Uterus (tissue), 4 donors: Measurements from ENCODE around the gene C4orf46. TPM values are rescaled to one million over a fixed set of nuclear protein-coding genes. Genes with fewer than 3 reads are reported as not detected.

Experiments used
- DNase-seq, 2 donors: peaks; one replicate each; pipeline ENCODE4 v3.0.0-alpha.2; 2019 to 2020
- H3K27ac ChIP-seq, 2 donors: fragments of 200-600 bp; sonication (generic); 1 replicate in 1 of 2; 2 replicates in 1 of 2; pipeline ENCODE4 v1.5.1; 2016 to 2018
- H3K27me3 ChIP-seq, 2 donors: fragments of 200-600 bp; sonication (generic); one replicate each; pipeline ENCODE4 v1.5.1; 2018 to 2019; ENCODE audit warnings: control low read depth in 1 of 2
- H3K36me3 ChIP-seq, 2 donors: fragments of 200-600 bp; sonication (generic); one replicate each; pipeline ENCODE4 v1.5.1; 2019; ENCODE audit warnings: control low read depth in 1 of 2
- H3K4me1 ChIP-seq, 2 donors: fragments of 200-600 bp; sonication (generic); one replicate each; pipeline ENCODE4 v1.5.1; 2018 to 2019; ENCODE audit warnings: control low read depth in 1 of 2
- H3K4me3 ChIP-seq, 2 donors: fragments of 200-600 bp; sonication (generic); 1 replicate in 1 of 2; 2 replicates in 1 of 2; pipeline ENCODE4 v1.5.1; 2018 to 2019; ENCODE audit warnings: mild to moderate bottlenecking in 1 of 2
- H3K9me3 ChIP-seq, 2 donors: fragments of 200-600 bp; sonication (generic); one replicate each; pipeline ENCODE4 v1.5.1; 2019; ENCODE audit warnings: control low read depth in 1 of 2
- CTCF ChIP-seq, 4 experiments: fragments of 200-600 bp in 2 of 4; fragments of 450-650 bp in 2 of 4; sonication (generic) in 2 of 4; IDR thresholded peaks; one replicate each; pipeline ENCODE4 v1.5.1; 2016 to 2019; ENCODE audit warnings: antibody characterized with exemption in 4 of 4, mild to moderate bottlenecking in 2 of 4, moderate library complexity in 1 of 4
- POLR2A ChIP-seq, 2 donors: fragments of 450-650 bp; IDR thresholded peaks; one replicate each; pipeline ENCODE4 v1.6.1; 2016; ENCODE audit warnings: antibody characterized with exemption in 2 of 2, mild to moderate bottlenecking in 1 of 2, moderate library complexity in 1 of 2
- intact Hi-C: fragments of 100-400 bp; cut with DNase I; formaldehyde crosslinking; loops from one replicate; pipeline ENCODE4 v1.15.1; 2023; ENCODE audit warnings: low total_unique reads
- total RNA-seq, 4 donors: library from RNA; depleted of rRNA in 3 of 4; stranded (reverse); fragments of >200 nt in 3 of 4; gene quantifications; one replicate each; pipeline versions ENCODE4 v1.1.0 to v1.2.4, GENCODE V29; 2014 to 2023
- donor health status: DM: yes; HTN: yes; CAD: no.

C4orf46 gene
- total RNA-seq, 4 donors from 2014 or later = 2.3 to 39.5 (median 10.0) TPM

GRCh38 chr4:158671915-158672806 lies 474 bp upstream of the C4orf46 start, which contains the start of gene ETFDH:
Gene ETFDH (plus strand): TSS chr4:158672296. CDS start chr4:158672457, 161 bp downstream.
- Histone ChIP-seq H3K4me3 (peak within 1 kb of the TSS; percentile 75 to 94), H3K27me3 (no peaks in the 10 kb centered on the region), H3K9me3 (no peaks in the 10 kb centered on the region), H3K27ac (peak within 1 kb of the TSS; percentile 94 to 98), H3K36me3 (no peaks in the 10 kb centered on the region), H3K4me1 (peaks cover 0 to 4% of the 10 kb centered on the region in 2 donors)
- TF ChIP-seq CTCF (IDR thresholded peaks at IDR 0.05) (peak; percentile 64 to 84 (median 70)), POLR2A (IDR thresholded peaks at IDR 0.05) (peak; percentile 90 to 93)
- intact Hi-C loops = no loop called here
- DNase-seq = peak; percentile 99

DNA sequence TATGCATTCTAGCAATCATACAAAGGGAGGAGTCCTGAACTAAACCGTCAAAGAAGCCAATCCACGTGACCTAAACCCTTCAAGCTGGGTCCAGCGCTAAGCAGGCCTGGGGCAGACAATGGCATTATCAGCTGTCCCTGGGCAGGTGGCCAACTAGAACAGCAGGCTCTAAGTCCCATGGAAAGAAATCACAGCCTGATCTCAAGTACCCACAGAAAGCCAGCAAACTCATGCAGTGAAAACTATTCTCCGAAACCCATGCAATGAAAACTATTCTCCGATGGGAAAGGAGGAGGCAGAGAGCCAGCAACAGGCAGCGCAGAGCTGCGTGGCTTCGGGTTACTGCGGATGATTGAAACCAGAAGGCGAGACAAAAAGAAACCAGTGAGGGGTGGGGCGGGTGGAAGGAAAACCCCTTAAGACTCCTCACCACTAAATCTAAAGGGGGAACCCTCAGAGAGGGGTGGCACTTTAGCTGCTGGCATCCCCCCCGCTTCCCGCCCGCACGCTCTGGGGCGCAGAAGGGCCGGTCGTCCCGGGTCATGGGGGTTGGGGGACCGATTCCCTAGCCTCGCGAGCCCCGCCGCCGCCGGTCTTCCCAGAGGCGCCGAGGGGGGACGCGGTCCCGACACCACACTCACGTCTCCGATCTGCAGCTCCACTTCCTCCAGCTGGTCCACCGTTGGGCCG lies 567 bp downstream of the C4orf46 start:
- Histone ChIP-seq H3K9me3 (no peaks in the 10 kb centered on the region), H3K27ac (peak overlapping the region; percentile 94 to 98), H3K27me3 (no peaks in the 10 kb centered on the region), H3K4me3 (peak overlapping the region; percentile 75 to 94), H3K4me1 (peaks cover 0 to 4% of the 10 kb centered on the region in 2 donors), H3K36me3 (no peaks in the 10 kb centered on the region)
- TF ChIP-seq CTCF (IDR thresholded peaks at IDR 0.05) (no peak), POLR2A (IDR thresholded peaks at IDR 0.05) (no peak)
- intact Hi-C loops = no loop called here
- peak; percentile 40 to 57 for DNase-seq

- H3K36me3 ChIP-seq = no peaks in the 10 kb centered on the region
- DNase-seq = no peak
- TF ChIP-seq POLR2A (IDR thresholded peaks at IDR 0.05) = no peak
- no peak for TF ChIP-seq CTCF (IDR thresholded peaks at IDR 0.05)
- no peak overlapping the region for H3K27ac ChIP-seq
- H3K27me3 ChIP-seq = no peaks in the 10 kb centered on the region
- no peak overlapping the region for H3K4me3 ChIP-seq
- H3K9me3 ChIP-seq = no peaks in the 10 kb centered on the region
- intact Hi-C loops = no loop called here
- H3K4me1 ChIP-seq = peaks cover 0 to 4% of the 10 kb centered on the region in 2 donors
Observed at GRCh38 chr4:158669310-158669709, 2.4 kb downstream of the C4orf46 start.

- Histone ChIP-seq H3K4me3 (no peak overlapping the region), H3K9me3 (no peaks in the 10 kb centered on the region), H3K36me3 (no peaks in the 10 kb centered on the region), H3K4me1 (peaks cover 0 to 4% of the 10 kb centered on the region in 2 donors), H3K27ac (no peak overlapping the region), H3K27me3 (no peaks in the 10 kb centered on the region)
- intact Hi-C loops = no loop called here
- no peak for TF ChIP-seq POLR2A (IDR thresholded peaks at IDR 0.05)
- DNase-seq = no peak
Observed at GRCh38 chr4:158667651-158668198, 4.0 kb downstream of the C4orf46 start.

- intact Hi-C loops = no loop called here
- no peaks in the 10 kb centered on the region for H3K9me3 ChIP-seq
- peaks cover 0 to 4% of the 10 kb centered on the region in 2 donors for H3K4me1 ChIP-seq
- no peak overlapping the region for H3K27ac ChIP-seq
- no peaks in the 10 kb centered on the region for H3K27me3 ChIP-seq
- no peaks in the 10 kb centered on the region for H3K36me3 ChIP-seq
- no peak for DNase-seq
- H3K4me3 ChIP-seq = no peak overlapping the region
- TF ChIP-seq POLR2A (IDR thresholded peaks at IDR 0.05) = no peak
- no peak for TF ChIP-seq CTCF (IDR thresholded peaks at IDR 0.05)
Observed at GRCh38 chr4:158666892-158667291, 4.8 kb downstream of the C4orf46 start.
